ENCODE results near the gene MINK1.

- no peak for TF ChIP-seq POLR2A (IDR thresholded peaks at IDR 0.05; ENCODE audit: low read length)
- TF ChIP-seq GATA1 (IDR thresholded peaks at IDR 0.05; ENCODE audit: low read depth, low read length), result no peak
Measured at GRCh38 chr17:4860651-4861050, 27.5 kb downstream of the MINK1 start.

Measured in erythroblast (primary cell).